ENCODE measurements around the gene CPE.

The CPE gene

DNA sequence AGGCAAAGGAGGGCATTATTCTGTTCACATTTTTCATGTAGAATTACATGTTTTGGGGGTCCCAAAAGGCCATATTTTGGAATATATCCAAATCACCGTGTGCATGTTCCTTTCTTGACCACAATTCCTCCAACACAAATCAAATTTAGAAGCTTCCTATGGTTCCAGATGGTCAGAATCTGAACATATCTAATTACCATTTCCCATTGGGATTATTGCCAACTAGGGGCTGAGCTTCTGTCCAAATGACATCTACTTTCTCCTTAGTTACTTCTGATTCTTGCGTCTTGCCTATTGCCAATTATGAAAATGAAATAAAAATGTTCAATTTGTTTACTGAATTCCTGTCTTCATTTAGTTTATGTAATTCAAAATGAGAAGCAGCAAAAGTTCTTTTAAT, 163.7 kb downstream of the CPE start:
- no peak for DNase-seq (ENCODE audit: low read depth in 1 of 2, low spot score in 1 of 2)
